NCI-H128 (cell line): Measurements from ENCODE around the gene BORCS6.

Experiments used
- DNase-seq: peaks from one replicate; lab custom pipeline; 2025; ENCODE audit not compliant: unreplicated experiment; lab: John Stamatoyannopoulos, UW

The BORCS6 gene

GRCh38 chr17:8212312-8213180 lies 22.6 kb upstream of the BORCS6 start:
- DNase-seq, result no peak

GRCh38 chr17:8210761-8211458 lies 20.9 kb upstream of the BORCS6 start:
- DNase-seq, result no peak

- peak; percentile 58 for DNase-seq
Measured at GRCh38 chr17:8209907-8210760, 20.2 kb upstream of the BORCS6 start, which contains the start of gene AURKB. AURKB (minus strand) TSS chr17:8210575; CDS start chr17:8210224, 351 bp downstream.

GRCh38 chr17:8206536-8206935 lies 16.6 kb upstream of the BORCS6 start:
- no peak for DNase-seq

GRCh38 chr17:8204761-8205555 lies 15.0 kb upstream of the BORCS6 start:
- no peak for DNase-seq

GRCh38 chr17:8192070-8192815 lies 2.3 kb upstream of the BORCS6 start:
- DNase-seq, result no peak

GRCh38 chr17:8190506-8190905 lies 526 bp upstream of the BORCS6 start:
- no peak for DNase-seq

- DNase-seq, result no peak
Measured at GRCh38 chr17:8189041-8189710, 804 bp downstream of the BORCS6 start.

GRCh38 chr17:8188263-8188839 lies 1.6 kb downstream of the BORCS6 start:
- no peak for DNase-seq

- peak; percentile 72 for DNase-seq
Measured at GRCh38 chr17:8187517-8188262, 2.3 kb downstream of the BORCS6 start.

GRCh38 chr17:8186787-8187516 lies 3.0 kb downstream of the BORCS6 start:
- peak; percentile 74 for DNase-seq

GRCh38 chr17:8186446-8186786 lies 3.6 kb downstream of the BORCS6 start:
- DNase-seq, result no peak

GRCh38 chr17:8185582-8186445 lies 4.2 kb downstream of the BORCS6 start:
- DNase-seq, result peak; percentile 26

- DNase-seq, result no peak
Measured at GRCh38 chr17:8176998-8177731, 12.8 kb downstream of the BORCS6 start.

- peak; percentile 63 for DNase-seq
Measured at GRCh38 chr17:8176197-8176940, 13.6 kb downstream of the BORCS6 start, which contains the start of gene TMEM107. TMEM107 (minus strand) TSS chr17:8176380; CDS start chr17:8176286, 94 bp downstream.
